GM03348 (cell line): Measurements from ENCODE around the gene FLT3.

Source experiments
- DNase-seq: peaks from one replicate; pipeline ENCODE4 v3.0.0; 2012; ENCODE audit warnings: low spot score

The FLT3 gene

DNA sequence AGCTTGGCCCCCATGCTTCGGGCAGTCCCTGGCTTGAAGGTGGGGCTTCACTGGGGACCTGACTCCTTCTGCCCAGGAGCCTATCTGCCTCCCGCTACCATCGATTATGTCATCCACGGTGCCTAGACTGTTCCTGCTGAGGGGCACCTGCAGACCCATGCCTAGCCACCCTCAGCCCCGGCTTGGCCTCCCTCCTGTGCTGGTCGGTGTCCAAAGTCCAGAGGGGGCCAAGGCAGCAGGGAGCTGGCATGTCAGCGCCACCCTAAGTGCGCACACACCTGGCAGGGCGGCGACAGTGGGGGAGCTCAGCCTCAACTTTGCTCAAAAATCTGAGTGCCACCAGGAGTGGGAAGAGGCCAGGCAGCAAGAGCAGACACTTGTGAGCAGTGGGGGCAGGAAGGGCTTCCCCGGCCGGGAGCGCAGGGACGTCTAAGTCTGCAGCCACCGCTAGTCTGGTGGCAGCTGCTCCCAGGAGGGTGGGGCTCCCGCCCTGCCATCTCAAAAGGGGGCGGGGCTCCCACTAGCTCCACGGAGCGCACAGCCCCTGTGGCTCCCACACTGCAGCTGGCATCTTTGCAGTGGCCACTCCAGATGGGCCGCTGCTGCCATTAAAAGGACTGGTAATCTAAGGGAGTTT is 98.4 kb downstream of the FLT3 start:
- DNase-seq: no peak

DNA sequence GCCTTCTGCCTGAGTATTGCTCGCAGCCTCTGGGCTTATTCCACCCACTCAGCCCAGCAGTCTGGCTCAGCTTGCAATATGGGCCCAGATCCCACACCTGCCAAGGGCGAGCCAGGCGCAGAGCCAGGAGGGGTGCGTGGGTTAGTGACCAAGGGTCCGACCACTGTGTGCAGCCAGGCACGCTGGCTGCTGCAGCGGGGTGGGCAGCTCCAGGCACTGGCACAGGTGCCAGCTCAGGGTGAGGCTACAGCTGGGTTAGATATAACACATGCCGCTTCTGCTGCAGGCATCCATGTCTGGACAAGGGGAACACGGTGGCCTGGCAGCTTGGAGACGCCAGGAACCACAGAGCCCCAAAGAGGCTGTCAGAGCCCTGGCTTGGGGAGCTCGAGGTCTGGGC is 99.3 kb downstream of the FLT3 start:
- no peak for DNase-seq

DNA sequence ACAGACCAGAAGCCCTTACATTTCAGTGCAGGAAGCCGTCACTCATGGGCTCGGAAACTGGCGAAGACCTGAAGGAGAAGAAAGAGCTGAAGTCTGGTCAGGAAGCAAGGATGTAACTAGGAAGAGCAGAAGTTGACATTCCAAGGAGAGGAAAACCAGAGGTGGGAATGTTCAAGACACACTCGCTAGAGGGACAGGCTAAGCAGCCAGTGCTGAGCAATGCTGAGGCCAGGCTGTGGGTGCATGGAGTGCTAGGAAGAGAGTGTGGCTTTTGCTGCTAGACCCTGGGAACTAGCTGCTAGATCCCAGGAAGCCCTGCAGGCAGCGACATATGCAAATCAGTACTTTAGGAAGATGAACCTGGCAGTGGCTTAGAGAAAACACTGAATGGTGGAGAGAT is 99.8 kb downstream of the FLT3 start:
- no peak for DNase-seq

DNA sequence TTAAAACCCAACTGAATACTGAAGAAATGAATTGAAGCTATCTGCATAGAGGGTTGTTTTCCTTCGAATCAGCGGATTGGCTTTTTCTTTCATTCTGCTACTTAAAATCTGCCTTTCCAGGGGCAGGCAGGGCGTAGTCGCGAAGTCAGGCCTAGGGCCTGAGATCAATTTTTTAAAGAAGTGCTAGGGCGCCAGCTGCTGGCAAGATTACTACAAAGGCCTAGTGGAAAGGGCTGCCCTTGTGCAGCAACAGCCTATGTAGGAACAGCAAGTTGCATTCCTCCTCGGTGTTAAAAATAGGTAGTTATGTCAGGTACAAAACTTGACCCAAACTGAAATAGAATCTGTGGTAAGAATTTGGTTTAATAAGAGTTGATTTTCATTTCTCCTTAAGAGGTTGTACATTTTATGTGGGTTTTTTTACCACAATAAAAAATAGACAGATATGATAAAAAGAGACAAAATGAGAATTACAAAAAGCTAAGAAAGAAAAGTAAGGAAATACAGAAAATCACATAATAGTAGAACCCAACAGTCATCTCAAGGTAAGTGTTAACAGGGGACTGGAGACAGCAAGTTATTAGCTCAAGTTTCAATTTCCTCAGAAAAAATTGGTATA is 102.4 kb downstream of the FLT3 start:
- DNase-seq: peak; percentile 43

DNA sequence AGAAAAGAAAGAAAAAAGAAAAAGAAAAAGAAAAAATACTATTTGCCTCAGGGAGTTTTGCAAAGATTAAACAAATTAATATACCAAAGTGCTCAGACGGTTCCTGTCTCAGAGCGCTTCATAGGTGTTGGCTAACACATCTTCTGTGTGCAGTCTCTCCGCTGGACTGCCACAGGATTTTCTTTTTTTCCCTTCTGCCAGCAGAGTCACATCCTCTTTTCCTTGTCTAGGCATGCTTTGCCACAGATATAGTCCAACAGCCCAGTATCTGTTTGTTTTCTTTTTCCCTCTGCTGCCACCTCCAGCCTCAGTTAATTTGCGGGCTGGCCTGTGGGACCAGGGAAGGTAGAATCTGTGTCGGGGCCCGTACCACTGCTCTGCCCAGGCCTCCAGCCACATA is 108.5 kb downstream of the FLT3 start:
- DNase-seq: no peak

DNA sequence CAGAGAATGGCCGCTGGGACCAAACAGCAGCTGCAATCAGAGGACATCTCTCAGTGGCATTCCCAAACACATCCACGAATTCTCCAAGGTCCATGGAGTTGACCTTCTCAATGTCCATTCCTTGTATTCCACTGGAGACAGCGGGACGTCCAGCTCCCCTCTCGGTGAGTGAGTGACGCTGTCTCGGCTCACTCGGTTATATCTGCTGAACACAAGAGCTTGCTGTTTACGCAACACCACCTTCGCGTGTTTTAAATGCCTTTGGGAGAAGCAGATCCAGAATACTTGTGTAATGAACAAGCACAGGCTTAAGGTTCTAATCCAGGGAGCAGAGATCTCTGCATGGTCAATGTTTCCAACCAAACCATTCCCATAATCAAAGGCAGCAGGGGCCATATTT is 111.9 kb downstream of the FLT3 start, which contains the start of gene URAD:
Gene URAD, minus strand, starts transcription at position 174 of the 400 bp plus-strand sequence. Its CDS starts 56 bp downstream, at position 118.
- DNase-seq: no peak

DNA sequence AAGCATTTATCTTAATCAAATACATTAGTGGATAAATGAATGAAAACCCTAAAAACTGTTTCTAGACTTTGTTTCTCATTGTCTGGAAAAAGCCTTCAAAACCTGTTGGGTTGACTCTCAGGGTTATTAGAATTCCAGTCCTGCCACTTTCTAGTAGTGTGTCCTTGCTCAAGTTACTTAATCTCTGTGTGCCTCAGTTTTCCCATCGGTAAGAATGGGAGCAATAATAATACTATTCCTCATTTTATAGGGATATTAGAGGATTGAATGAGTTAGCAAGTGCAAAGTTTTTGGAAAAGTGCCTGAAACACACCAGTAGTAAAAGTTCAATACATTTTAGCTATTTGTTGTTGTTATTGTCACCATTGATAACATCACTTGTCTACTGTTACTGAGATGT is 114.8 kb downstream of the FLT3 start:
- no peak for DNase-seq

DNA sequence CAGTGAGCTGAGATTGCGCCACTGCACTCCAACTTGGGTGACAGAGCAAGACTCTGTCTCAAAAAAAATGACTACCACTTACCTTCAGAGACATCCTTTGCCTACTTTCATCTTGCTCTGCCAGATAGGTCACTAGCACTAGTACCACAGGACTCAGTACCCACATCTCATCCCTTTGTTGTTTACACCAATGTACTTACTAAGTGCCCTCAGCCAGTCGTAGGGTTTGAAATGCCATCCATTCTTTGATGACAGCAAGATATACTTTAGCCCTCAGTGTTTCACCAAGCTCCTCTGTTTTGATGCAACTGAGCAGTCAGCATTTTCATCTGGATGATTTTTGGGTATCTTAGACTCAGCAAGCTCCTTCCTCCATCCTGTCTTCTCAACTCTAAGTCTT is 118.0 kb downstream of the FLT3 start:
- no peak for DNase-seq

DNA sequence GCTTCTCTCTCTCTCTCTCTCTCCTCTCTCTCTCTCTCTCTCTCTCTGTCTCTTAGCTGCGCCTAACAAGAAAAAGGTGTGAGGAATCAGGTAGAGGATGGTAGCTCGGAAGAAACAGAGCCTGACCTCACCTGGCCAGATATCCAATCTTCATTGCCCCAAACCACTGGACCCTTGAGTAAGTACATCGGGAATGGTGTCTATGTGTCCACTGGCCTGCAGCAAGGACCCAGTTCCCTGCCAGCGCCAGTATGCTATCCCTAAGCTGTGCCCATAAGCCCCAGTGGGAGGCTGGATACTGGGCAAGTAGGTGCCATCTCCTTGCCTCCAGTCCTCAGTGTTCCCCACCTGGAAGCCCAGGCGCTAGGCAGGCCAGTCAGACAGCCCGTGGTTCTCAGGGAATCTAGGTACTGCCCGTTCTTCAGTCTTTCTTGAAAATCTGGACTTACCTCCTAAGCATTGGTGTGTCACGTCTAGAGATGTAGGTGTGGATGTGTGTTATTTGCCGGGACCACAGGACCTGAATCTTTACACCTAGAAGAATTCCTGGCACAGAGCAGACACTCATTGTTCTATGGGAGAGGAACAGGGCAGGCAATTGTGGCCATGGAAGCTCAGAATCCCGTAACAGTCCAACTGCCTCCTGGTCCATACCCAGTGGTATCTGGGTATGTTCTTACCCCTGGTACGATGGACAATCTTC is 119.2 kb downstream of the FLT3 start:
- no peak for DNase-seq

DNA sequence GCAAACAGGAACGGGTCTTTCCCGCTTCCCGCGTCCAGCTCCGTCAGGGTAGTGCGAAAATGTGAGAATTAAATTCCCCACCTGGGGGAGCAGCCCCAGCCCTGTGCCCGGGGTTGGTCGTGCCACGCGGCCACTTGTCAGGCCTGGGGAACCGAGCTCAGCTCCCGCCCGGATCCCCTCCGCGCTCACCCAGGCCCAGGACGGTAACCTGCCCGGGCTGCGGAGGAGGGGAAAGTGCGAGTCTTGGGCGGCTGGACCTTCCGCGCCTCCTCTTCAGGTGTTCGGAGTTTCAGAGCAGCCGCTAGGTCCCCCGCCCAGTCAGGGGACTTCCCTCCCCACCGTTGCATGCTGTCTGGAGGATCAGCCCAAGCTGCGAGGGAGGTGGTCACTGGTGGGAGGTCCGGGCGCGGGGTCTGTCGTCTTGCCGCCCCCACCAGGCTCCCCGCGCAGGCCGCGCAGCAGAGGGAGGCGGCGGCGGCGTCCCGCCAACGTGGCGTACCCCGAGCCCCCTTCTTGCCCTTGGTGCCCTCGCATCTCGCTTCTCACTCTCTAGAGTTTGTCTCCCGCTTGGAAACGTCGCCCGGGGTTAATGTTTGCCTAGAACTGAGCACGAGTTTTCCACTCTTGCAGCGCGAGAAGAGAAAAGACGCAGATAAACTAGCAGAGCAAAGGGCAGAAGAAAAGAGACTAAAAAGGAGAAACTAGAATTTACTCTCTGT is 119.9 kb downstream of the FLT3 start:
- DNase-seq: no peak

DNA sequence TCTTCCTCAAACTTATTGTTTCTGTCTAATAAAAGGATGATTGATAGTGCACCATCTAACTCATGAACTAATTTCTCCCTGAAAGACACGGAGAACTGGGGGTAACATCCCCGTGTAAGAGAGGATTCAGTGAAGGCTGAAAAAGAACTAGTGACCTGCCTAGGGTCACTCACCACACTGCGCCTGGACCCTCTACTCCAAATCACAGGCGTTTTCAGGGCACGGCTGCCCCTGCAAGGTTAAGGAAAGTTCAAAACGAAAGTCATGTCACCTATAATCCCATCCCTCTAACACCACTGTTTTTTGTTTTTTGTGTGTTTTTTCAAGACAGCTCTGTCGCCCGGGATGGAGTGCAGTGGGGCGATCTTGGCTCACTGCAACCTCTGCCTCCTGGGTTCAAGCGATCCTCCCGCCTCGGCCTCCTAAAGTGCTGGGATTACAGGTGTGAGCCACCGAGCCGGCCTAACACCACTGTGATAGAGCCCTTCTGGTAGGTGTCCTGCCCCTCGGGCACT is 120.6 kb downstream of the FLT3 start:
- DNase-seq: no peak

DNA sequence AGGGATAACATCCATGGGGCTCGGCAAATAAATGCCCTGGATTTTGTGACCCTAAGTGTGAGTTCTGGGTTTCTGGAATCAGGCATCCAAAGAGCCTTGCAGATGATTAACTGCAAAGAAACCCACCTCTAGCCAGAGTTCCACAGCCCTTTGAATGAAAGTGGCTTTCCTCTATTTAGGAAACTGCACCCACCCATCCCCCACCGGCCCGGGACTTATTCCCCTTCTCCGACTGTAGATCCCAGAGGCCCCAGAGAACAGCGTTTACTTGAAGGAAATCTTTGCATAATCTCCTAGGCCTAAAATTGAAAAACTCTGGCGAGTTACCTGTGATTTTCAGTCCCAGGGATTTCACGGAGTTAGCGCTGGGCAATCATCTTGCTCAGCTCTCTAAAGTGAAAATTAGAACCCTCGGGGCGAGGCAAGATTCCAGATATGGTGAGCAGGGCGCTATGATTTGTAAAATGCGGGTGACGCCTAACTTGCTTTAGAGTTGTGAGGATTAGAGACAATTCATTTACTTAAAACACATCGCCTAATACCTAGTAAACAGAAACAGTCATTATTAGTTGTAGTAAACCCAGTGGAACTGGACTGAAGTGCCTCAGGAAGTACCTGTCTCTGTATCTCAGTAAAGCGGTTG is 121.3 kb downstream of the FLT3 start:
- DNase-seq: no peak

DNA sequence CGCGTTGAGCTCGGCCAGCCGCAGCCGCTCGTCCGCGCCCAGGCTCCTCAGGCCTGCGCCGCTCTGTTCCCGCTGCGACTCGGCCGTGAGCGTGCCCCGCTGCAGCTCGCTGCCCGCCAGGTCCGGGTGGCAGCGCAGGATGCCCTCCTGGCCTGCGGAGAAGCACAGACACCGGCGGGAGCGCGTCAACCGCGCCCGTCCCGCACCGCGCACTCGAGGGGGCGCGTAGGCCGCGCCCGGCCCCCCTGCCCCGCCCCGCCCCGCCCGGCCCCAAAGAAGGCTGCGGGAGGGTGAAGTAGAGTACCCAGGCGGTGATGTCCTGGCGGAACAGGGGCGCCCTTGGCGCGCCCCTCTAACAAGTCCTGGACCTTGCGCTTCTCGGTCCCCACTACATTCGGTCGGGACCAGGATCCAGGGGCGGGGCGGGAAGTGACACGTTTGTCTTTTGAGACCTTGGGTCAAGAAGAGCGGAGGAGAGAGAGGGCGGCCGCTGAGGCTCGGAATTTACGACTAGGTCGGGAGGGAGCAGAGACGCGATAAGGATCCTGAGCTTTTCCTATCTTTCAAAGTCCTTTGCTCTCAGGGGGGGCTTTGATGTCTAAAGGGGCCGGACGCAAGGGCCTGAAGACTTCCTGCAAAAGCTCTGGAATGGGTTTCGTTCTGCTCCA is 121.9 kb downstream of the FLT3 start:
- DNase-seq: no peak

DNA sequence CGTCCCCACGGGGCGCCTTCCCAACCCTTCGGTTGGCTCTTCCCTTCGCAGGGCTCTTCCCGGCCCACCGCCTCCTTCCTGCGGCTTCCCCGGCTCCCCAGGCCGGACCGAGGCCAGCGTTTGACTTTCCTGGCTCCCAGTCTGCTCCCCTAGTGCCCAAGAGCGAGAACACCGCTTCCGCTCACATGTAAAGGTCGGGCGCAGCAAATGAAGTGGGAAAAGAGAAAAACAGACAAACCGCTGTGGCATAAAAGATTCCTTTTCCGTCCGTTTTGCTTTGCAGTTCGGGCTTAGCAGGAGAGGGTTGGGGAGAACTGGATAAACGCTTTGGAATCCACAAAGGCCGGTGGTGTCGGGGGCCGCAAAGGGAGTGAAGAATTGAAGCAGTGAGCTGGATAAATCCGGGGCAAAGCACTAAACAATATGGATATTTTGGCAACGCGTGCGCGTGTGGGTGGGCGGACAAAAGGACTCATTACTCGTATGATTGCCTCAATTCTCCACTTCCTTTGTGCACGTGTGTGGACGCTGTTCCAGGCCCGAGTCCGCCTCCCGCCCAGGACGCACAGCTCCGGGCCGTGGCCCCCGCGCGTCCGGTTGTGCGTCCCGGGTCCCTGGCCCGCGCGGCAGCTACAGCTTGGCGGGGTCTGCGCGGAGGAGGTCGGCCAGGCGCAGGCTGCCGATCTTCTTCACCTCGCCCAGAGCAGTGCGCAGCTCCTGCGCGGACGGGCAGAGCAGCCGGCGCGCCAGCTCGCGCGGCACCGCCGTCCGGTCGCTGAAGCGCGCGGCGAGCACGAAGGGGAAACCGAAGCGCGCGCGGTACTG is 122.7 kb downstream of the FLT3 start:
- DNase-seq: no peak

DNA sequence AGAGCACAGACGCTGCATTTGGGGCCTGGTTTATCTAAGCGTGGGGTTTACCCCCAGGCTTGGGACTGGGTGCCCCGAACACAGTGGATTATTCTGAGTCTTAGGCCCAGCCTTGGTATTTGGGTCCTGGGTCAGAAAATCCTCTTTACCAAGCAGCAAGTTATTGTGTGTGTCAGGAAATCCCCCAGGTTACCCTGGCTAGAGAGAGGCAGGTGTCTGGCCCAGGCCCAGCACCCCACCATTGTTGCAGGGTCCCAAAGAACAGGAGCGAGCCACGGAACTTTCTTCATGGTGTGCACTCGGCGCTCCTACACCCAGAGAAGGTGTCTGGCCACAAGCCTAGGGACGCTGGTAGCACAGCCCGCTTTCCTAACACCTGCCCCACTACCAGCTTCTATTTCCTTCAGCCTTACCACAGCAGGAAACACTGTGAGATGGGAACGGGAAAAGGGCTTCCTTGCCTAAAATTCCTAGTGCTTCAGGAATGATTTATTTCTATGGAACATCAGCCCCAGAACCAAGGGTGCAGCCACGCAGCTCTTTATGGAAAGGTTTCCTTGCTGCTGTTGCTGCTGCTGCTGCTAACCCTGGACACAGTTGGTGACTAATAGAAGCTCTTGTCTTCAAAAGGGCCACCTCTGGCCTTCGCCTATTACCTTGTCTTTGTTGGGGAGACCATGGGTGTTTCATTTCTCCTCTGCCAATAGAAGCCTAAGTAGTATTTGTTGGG is 123.8 kb downstream of the FLT3 start:
- DNase-seq: no peak

DNA sequence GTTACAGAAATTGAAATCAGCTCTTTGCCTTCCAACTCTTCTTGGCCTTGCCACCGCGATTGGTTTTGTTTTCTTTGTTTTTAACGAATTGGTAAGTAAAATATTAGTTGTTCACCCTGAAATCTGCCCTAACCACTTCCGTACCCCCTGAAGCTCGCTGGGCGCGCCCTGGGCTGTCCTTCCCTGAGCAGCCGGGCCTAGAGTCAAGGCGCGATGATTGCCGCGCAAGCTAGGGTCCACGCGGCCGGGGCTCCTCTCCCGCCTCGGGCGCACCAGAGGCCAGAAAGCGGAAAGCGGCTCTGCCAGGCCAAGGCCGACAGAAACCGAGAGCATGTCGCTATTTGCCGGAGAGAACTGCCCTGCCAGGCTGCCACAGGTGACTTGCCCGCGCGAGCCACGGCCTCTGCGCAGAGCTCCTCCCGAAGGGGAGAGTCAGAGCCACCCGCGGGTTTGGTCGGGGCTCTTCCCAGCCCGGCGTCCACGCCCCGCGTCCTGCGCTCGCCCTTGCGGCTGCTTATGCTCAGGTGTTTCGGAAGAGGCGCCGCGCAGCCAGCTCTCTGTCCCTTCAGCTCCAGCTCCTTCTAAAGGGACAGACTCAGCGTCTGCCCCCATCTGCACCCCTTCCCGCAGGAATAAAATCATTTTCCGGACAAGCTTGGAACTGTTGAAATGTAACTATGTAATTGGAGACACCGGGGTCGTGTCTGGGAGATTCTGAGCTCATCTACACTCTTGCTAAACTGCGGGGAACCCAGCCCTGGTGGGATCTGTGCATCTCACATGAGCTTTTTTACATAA is 124.6 kb downstream of the FLT3 start:
- no peak for DNase-seq

DNA sequence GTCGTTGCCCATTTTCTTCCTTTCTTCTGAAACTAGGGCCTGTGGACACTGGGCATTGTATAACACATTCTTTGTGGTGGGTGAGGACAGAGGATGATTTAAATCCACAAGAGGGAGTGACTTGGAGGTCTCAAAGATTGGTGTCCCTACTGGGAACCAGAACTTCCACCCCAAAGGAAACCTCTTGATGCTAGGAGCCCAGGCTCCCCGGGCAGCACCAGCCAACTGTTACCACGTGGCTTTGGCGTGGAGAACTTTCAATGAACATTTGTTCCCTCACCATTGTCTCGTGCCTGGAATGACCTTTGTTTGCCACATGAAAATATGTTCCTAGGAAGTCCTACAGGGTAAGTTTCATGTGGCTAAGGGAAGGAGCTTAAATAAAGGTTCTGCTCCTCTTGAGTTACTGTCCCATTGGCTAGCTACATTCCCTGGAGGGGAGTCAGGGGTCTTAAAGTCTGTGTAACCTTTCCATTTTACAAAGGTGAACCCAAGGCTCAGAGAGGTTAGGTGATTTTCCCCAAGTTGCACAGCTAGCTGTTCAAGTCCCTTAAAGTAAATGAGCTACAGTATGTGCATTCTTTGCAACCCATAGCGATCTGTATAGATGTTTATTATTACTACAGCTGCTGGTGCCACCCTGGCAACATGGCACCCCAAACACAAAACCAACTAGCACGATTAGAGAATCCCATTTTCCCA is 126.3 kb downstream of the FLT3 start:
- no peak for DNase-seq

DNA sequence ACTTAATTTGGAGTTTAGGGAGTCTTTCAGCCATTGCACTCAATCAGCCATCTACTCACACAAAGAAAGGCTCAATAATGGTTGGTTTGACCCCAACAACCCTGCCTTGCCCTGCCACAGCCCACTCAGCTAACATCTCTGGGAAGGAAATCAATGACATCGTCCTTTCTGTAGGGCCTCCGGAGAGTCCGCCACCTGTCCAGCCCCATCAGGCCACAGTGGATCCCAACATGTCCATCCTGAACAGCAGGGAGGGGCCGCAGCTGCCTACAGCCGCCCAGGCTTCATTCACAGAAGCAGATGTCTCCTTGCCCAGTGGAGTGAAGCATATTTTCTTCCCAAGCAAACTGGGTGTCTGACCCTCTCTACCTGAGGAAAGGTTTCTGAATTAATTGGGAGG is 127.1 kb downstream of the FLT3 start:
- DNase-seq: no peak

DNA sequence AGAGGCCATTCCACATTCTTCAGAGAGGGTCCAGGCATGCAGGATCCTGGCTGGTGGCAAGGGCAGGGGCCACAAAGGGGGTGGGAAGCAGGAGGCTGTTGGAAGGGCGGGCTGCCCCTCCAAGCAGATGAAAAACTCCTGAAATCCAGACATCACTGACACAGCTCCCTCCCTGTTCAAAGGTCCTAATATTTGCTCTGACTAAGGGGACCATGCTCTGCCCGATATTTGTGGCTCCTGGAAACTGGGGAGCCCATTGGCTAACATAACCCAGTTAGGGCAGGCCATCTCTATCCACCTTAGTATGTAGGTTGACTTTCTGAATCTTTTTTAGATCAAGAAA is 127.9 kb downstream of the FLT3 start:
- DNase-seq: no peak
